ENCODE measurements around the gene PIP5K1B.

PIP5K1B gene

GRCh38 chr9:68825762-68826472 lies 120.9 kb downstream of the PIP5K1B start:
- H3K4me3 ChIP-seq (replicated peaks; ENCODE audit: low read depth, low read length): no peak overlapping the region
- no peak for DNase-seq (ENCODE audit: extremely low read depth, low read depth)
- no peak for TF ChIP-seq CTCF (IDR thresholded peaks at IDR 0.05; ENCODE audit: low read depth, low read length, missing control alignments)

- no peak overlapping the region for H3K4me3 ChIP-seq (replicated peaks; ENCODE audit: low read depth, low read length)
- no peak for TF ChIP-seq CTCF (IDR thresholded peaks at IDR 0.05; ENCODE audit: low read depth, low read length, missing control alignments)
- no peak for DNase-seq (ENCODE audit: extremely low read depth, low read depth)
These were observed 123.1 kb downstream of the PIP5K1B start for GRCh38 chr9:68827837-68828744.

GRCh38 chr9:68832101-68832500 lies 127.1 kb downstream of the PIP5K1B start:
- no peak for TF ChIP-seq CTCF (IDR thresholded peaks at IDR 0.05; ENCODE audit: low read depth, low read length, missing control alignments)
- H3K4me3 ChIP-seq (replicated peaks; ENCODE audit: low read depth, low read length): no peak overlapping the region
- DNase-seq (ENCODE audit: extremely low read depth, low read depth): no peak

- no peak overlapping the region for H3K4me3 ChIP-seq (replicated peaks; ENCODE audit: low read depth, low read length)
- no peak for TF ChIP-seq CTCF (IDR thresholded peaks at IDR 0.05; ENCODE audit: low read depth, low read length, missing control alignments)
- no peak for DNase-seq (ENCODE audit: extremely low read depth, low read depth)
These were observed 128.0 kb downstream of the PIP5K1B start for GRCh38 chr9:68832861-68833518.

GRCh38 chr9:68834931-68835520 lies 130.0 kb downstream of the PIP5K1B start:
- H3K4me3 ChIP-seq (replicated peaks; ENCODE audit: low read depth, low read length): no peak overlapping the region
- DNase-seq (ENCODE audit: extremely low read depth, low read depth): no peak
- no peak for TF ChIP-seq CTCF (IDR thresholded peaks at IDR 0.05; ENCODE audit: low read depth, low read length, missing control alignments)

- no peak for DNase-seq (ENCODE audit: extremely low read depth, low read depth)
- H3K4me3 ChIP-seq (replicated peaks; ENCODE audit: low read depth, low read length): no peak overlapping the region
- no peak for TF ChIP-seq CTCF (IDR thresholded peaks at IDR 0.05; ENCODE audit: low read depth, low read length, missing control alignments)
These were observed 131.7 kb downstream of the PIP5K1B start for GRCh38 chr9:68836788-68837187.

Measured in HFF-Myc (cell line).